Endothelial cell of umbilical vein (primary cell): ENCODE measurements around the gene METTL16. TPM values are rescaled to one million over a fixed set of nuclear protein-coding genes. Genes with fewer than 3 reads are reported as not detected.

Experiments used
- BruUV-seq: library from RNA; stranded (reverse); fragments of 400-500 nt; replicated peaks from 2 replicates; lab custom pipeline; 2021; lab: Mats Ljungman, UMichigan
- CTCF ChIA-PET: fragments of 300-600, 350-600 bp; sonication (Branson Sonifier 250); formaldehyde crosslinking; loops from one replicate; lab custom pipeline; 2021; ENCODE audit warnings: antibody characterized with exemption, inconsistent platforms; lab: Charles Lee
- POLR2A ChIA-PET: fragments of 300-600, 350-600 bp; sonication (Branson Sonifier 250); formaldehyde crosslinking; loops from one replicate; lab custom pipeline; 2021; ENCODE audit warnings: antibody characterized with exemption, inconsistent platforms; lab: Charles Lee
- DNase-seq: peaks from one replicate; pipeline ENCODE4 v3.0.0-alpha.2; 2011; ENCODE audit warnings: low read depth, low spot score
- FAIRE-seq: peaks from 2 replicates; lab custom pipeline; 2011; peaks lifted over from hg19 to GRCh38; lab: Jason Lieb, UNC
- H2AFZ ChIP-seq: 2 replicates; pipeline ENCODE4 v1.6.0; 2012; ENCODE audit warnings: low read depth, low read length, control low read depth, inconsistent platforms
- H3K27ac ChIP-seq: 2 replicates; pipeline ENCODE4 v1.5.1; 2011; ENCODE audit warnings: low read depth, mild to moderate bottlenecking, control low read depth, low read length, moderate library complexity; ENCODE audit not compliant: insufficient read depth
- H3K27me3 ChIP-seq, 2 experiments: 2 replicates each; pipeline versions ENCODE4 v1.6.0 to v1.6.1; 2011; ENCODE audit warnings: low read length in 2 of 2, mixed read lengths in 1 of 2; ENCODE audit not compliant: control insufficient read depth in 2 of 2, insufficient read depth in 2 of 2
- H3K36me3 ChIP-seq, 2 experiments: 2 replicates in 1 of 2; 3 replicates in 1 of 2; pipeline ENCODE4 v1.5.1; 2011; ENCODE audit warnings: low read length in 2 of 2, mild to moderate bottlenecking in 1 of 2, moderate library complexity in 1 of 2; ENCODE audit not compliant: control insufficient read depth in 2 of 2, insufficient read depth in 2 of 2; ENCODE audit errors: extremely low read depth in 1 of 2
- H3K4me1 ChIP-seq: 3 replicates; pipeline ENCODE4 v1.5.1; 2011; ENCODE audit warnings: mild to moderate bottlenecking, low read length; ENCODE audit not compliant: control insufficient read depth, insufficient read depth; ENCODE audit errors: extremely low read depth
- H3K4me2 ChIP-seq: 2 replicates; pipeline ENCODE4 v1.6.1; 2011; ENCODE audit warnings: low read length, control low read depth, mixed read lengths; ENCODE audit not compliant: insufficient read depth
- H3K4me3 ChIP-seq, 3 experiments: fragments of 200-600 bp in 1 of 3; sonication (generic), shearing (Covaris generic) in 1 of 3; replicated peaks in 1 of 3; 2 replicates each; pipeline ENCODE4 v1.5.1; 2011 to 2016; ENCODE audit warnings: control low read depth in 3 of 3, low read length in 3 of 3, mild to moderate bottlenecking in 2 of 3, inconsistent platforms in 1 of 3, low read depth in 1 of 3, moderate library complexity in 1 of 3; ENCODE audit not compliant: insufficient read depth in 1 of 3
- H3K79me2 ChIP-seq: 2 replicates; pipeline ENCODE4 v1.6.0; 2012; ENCODE audit warnings: low read length, inconsistent platforms; ENCODE audit not compliant: control insufficient read depth, insufficient read depth
- H3K9ac ChIP-seq: replicated peaks from 2 replicates; pipeline ENCODE3; 2011; ENCODE audit warnings: low read length, control low read depth; ENCODE audit not compliant: insufficient read depth; ENCODE audit errors: extremely low read depth
- H3K9me1 ChIP-seq: replicated peaks from 3 replicates; pipeline ENCODE4 v1.6.0; 2011; ENCODE audit warnings: mild to moderate bottlenecking, low read length; ENCODE audit not compliant: control insufficient read depth, insufficient read depth; ENCODE audit errors: extremely low read depth
- H3K9me3 ChIP-seq: replicated peaks from 2 replicates; pipeline ENCODE4 v1.5.1; 2012; ENCODE audit warnings: low read length, inconsistent platforms; ENCODE audit not compliant: control insufficient read depth, insufficient read depth
- H4K20me1 ChIP-seq: replicated peaks from 2 replicates; pipeline ENCODE3; 2011; ENCODE audit warnings: mild to moderate bottlenecking, low read length; ENCODE audit not compliant: control insufficient read depth, insufficient read depth; ENCODE audit errors: extremely low read depth
- CTCF ChIP-seq, 2 donors: IDR thresholded peaks; 1 replicate in 1 of 2; 2 replicates in 1 of 2; pipeline ENCODE4 v1.5.1; 2011; ENCODE audit warnings: low read length in 2 of 2, mild to moderate bottlenecking in 2 of 2, moderate library complexity in 2 of 2, control low read depth in 1 of 2, inconsistent platforms in 1 of 2, low read depth in 1 of 2; ENCODE audit not compliant: insufficient read depth in 1 of 2; ENCODE audit errors: extremely low read depth in 1 of 2
- EZH2 ChIP-seq: IDR thresholded peaks from 2 replicates; pipeline ENCODE4 v1.6.1; 2012; ENCODE audit warnings: borderline replicate concordance, low read depth, mild to moderate bottlenecking, moderate library complexity, low read length, inconsistent platforms; ENCODE audit not compliant: severe bottlenecking
- FOS ChIP-seq: IDR thresholded peaks from 2 replicates; pipeline ENCODE4 v1.6.1; 2011; ENCODE audit warnings: mild to moderate bottlenecking, low read length, moderate library complexity, borderline replicate concordance; ENCODE audit not compliant: insufficient read depth
- GATA2 ChIP-seq: IDR thresholded peaks from 2 replicates; pipeline ENCODE4 v1.7.0; 2011; ENCODE audit warnings: low read depth, mild to moderate bottlenecking, moderate library complexity, mixed read lengths, low read length; ENCODE audit not compliant: insufficient read length, insufficient read depth
- JUN ChIP-seq: IDR thresholded peaks from 2 replicates; pipeline ENCODE4 v1.6.1; 2011; ENCODE audit warnings: borderline replicate concordance, low read depth; ENCODE audit not compliant: insufficient read length, insufficient read depth
- MYC ChIP-seq: IDR thresholded peaks from one replicate; pipeline ENCODE4 v1.6.1; 2011; ENCODE audit warnings: mild to moderate bottlenecking, low read depth, low read length
- POLR2A ChIP-seq: IDR thresholded peaks from 2 replicates; pipeline ENCODE4 v1.6.1; 2012; ENCODE audit warnings: low read depth, mild to moderate bottlenecking, control low read depth, low read length
- POLR2AphosphoS5 ChIP-seq: IDR thresholded peaks from 2 replicates; pipeline ENCODE4 v1.6.1; 2012; ENCODE audit warnings: low read depth, mild to moderate bottlenecking, control low read depth, low read length, moderate library complexity; ENCODE audit not compliant: insufficient read depth
- dilution Hi-C: fragments of 300-500 bp; cut with MboI; formaldehyde crosslinking; loops from one replicate; pipeline ENCODE4 v1.15.0; 2019; ENCODE audit warnings: low sequenced_read_pairs; ENCODE audit not compliant: extremely low pct_ligation_motif_present
- intact Hi-C: fragments of 100-400 bp; cut with micrococcal nuclease; formaldehyde crosslinking; loops from one replicate; pipeline ENCODE4 v1.10.0; 2022
- polyA plus RNA-seq, 4 experiments: library from polyadenylated mRNA; depleted of rRNA in 3 of 4; stranded (reverse) in 3 of 4; unstranded in 1 of 4; fragments of >200 nt; gene quantifications; 2 replicates each; pipeline versions ENCODE4 v1.2.1 to v1.2.3, GENCODE V29; 2011 to 2012; ENCODE audit warnings: missing spikeins in 1 of 4
- total RNA-seq: library from RNA; stranded (reverse); gene quantifications from 2 replicates; pipeline ENCODE4 v1.2.3, GENCODE V29; 2021
- TF ChIP-seq, protein P1 (sequence below): IDR thresholded peaks from 2 replicates; pipeline ENCODE4 v1.6.1; 2011; ENCODE audit not compliant: insufficient read depth, insufficient read length

Gene METTL16
- total and polyA plus RNA-seq, 2 donors (not counting 3 experiments of a cell fraction or from before 2014, with no cell fraction given), result 11.0 to 24.7 TPM

- FAIRE-seq, result no peak
- Histone ChIP-seq H3K79me2 (no peaks in the 10 kb centered on the region), H3K9ac (no peak overlapping the region), H4K20me1 (no peaks in the 10 kb centered on the region), H2AFZ (no peak overlapping the region), H3K4me2 (no peak overlapping the region), H3K36me3 (peaks cover 3 to 9% of the 10 kb centered on the region in 2 experiments), H3K9me3 (no peaks in the 10 kb centered on the region), H3K4me3 (no peak overlapping the region), H3K4me1 (no peaks in the 10 kb centered on the region), H3K9me1 (no peaks in the 10 kb centered on the region), H3K27ac (no peak overlapping the region), H3K27me3 (no peaks in the 10 kb centered on the region)
- dilution Hi-C loops, result no loop called here
- intact Hi-C loops, result no loop called here
- TF ChIP-seq, protein P1, sequence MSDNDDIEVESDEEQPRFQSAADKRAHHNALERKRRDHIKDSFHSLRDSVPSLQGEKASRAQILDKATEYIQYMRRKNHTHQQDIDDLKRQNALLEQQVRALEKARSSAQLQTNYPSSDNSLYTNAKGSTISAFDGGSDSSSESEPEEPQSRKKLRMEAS, result no peak
- TF ChIP-seq JUN, result no peak
- CTCF ChIA-PET, result interaction anchor here (1.2 kb wide), 1 partner anchor 18 kb away, joined by 5 read pairs; no protein-coding TSS in a partner anchor
- no peak for DNase-seq
- POLR2A ChIA-PET, result interaction anchor here (0.6 kb wide), 1 partner anchor 86 kb away, joined by 3 read pairs; no protein-coding TSS in a partner anchor
- BruUV-seq, result no TSS peak
Measured at GRCh38 chr17:2433696-2434095, 78.0 kb downstream of the METTL16 start.

DNA sequence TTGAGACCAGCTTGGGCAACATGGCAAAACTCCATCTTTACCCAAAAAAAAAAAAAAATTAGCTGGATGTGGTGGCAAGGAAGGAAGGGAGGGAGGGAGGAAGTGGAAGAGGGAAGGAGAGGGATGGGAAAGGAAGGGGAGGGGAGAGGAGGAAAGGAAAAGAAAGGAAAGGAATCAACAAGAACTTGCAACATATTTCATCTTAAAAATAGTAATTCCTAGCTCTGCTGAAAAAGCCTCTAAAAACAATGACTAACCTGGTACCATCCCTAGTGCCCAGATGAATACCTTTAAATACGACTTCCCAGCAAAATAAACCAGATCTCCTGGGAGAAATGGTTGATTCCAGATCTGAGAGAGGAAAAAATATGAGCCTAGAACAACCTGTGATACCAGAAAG lies 83.8 kb downstream of the METTL16 start:
- Histone ChIP-seq H3K79me2 (no peaks in the 10 kb centered on the region), H3K9me1 (no peaks in the 10 kb centered on the region), H3K27me3 (no peaks in the 10 kb centered on the region), H3K27ac (no peak overlapping the region), H3K4me3 (no peak overlapping the region), H3K4me1 (no peaks in the 10 kb centered on the region), H4K20me1 (no peaks in the 10 kb centered on the region), H2AFZ (no peak overlapping the region), H3K36me3 (peaks cover 0 to under 1% of the 10 kb centered on the region in 2 experiments), H3K9me3 (no peaks in the 10 kb centered on the region), H3K4me2 (no peak overlapping the region), H3K9ac (no peak overlapping the region)
- TF ChIP-seq, protein P1, result no peak
- TF ChIP-seq GATA2, result no peak
- no peak for TF ChIP-seq FOS
- TF ChIP-seq POLR2A, result no peak
- no peak for TF ChIP-seq JUN
- no peak for TF ChIP-seq CTCF (IDR thresholded peaks at IDR 0.05; ENCODE audit: extremely low read depth in 1 of 2, insufficient read depth in 1 of 2, low read depth in 1 of 2, low read length in 2 of 2)
- no peak for TF ChIP-seq EZH2
- TF ChIP-seq MYC, result no peak
- no peak for TF ChIP-seq POLR2AphosphoS5
- ChIA-PET POLR2A (no interaction called here), CTCF (interaction anchor here (1.0 to 1.1 kb wide), 2 partner anchors 12 to 45 kb away, joined by 3 to 6 read pairs; no protein-coding TSS in a partner anchor)
- DNase-seq, result no peak
- no peak for FAIRE-seq
- dilution Hi-C loops, result no loop called here
- no TSS peak for BruUV-seq
- intact Hi-C loops, result no loop called here
